ENCODE data around the gene RGS10.

Gene RGS10

GRCh38 chr10:119498889-119499676, 43.4 kb downstream of the RGS10 start:
- Histone ChIP-seq H3K9me3 (ENCODE audit: control insufficient read depth, insufficient read depth, low read depth, low read length) (no peaks in the 10 kb centered on the region), H3K36me3 (ENCODE audit: control insufficient read depth in 2 of 2, insufficient read depth in 1 of 2, low read length in 2 of 2) (peaks cover 0 to 12% of the 10 kb centered on the region in 2 experiments; a peak in 1 of 3 replicates), H3K4me3 (ENCODE audit: low read depth, low read length) (no peak overlapping the region), H3K27ac (ENCODE audit: extremely low read depth, low read depth, low read length) (no peak overlapping the region), H3K4me1 (ENCODE audit: control insufficient read depth, insufficient read depth, low read length) (peaks cover 5% of the 10 kb centered on the region)
- TF ChIP-seq ZNF174 (tag by site-specific recombination; IDR thresholded peaks at IDR 0.05): no peak
- TF ChIP-seq, protein P1, sequence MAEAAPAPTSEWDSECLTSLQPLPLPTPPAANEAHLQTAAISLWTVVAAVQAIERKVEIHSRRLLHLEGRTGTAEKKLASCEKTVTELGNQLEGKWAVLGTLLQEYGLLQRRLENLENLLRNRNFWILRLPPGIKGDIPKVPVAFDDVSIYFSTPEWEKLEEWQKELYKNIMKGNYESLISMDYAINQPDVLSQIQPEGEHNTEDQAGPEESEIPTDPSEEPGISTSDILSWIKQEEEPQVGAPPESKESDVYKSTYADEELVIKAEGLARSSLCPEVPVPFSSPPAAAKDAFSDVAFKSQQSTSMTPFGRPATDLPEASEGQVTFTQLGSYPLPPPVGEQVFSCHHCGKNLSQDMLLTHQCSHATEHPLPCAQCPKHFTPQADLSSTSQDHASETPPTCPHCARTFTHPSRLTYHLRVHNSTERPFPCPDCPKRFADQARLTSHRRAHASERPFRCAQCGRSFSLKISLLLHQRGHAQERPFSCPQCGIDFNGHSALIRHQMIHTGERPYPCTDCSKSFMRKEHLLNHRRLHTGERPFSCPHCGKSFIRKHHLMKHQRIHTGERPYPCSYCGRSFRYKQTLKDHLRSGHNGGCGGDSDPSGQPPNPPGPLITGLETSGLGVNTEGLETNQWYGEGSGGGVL (tag by site-specific recombination; IDR thresholded peaks at IDR 0.05): no peak
- TF ChIP-seq ZNF169 (tag by site-specific recombination; IDR thresholded peaks at IDR 0.05): no peak
- no peak for TF ChIP-seq ZNF571 (tag by site-specific recombination; IDR thresholded peaks at IDR 0.05)
- no peak for TF ChIP-seq ZNF366 (tag by site-specific recombination; conservative IDR thresholded peaks at IDR 0.05)
- no peak for TF ChIP-seq ZBTB8A (tag by site-specific recombination; IDR thresholded peaks at IDR 0.05)
- TF ChIP-seq ZEB2 (tag by site-specific recombination; IDR thresholded peaks at IDR 0.05): no peak
- TF ChIP-seq, protein P2, sequence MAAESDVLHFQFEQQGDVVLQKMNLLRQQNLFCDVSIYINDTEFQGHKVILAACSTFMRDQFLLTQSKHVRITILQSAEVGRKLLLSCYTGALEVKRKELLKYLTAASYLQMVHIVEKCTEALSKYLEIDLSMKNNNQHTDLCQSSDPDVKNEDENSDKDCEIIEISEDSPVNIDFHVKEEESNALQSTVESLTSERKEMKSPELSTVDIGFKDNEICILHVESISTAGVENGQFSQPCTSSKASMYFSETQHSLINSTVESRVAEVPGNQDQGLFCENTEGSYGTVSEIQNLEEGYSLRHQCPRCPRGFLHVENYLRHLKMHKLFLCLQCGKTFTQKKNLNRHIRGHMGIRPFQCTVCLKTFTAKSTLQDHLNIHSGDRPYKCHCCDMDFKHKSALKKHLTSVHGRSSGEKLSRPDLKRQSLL (tag by site-specific recombination; IDR thresholded peaks at IDR 0.05): no peak
- TF ChIP-seq PRDM1 (tag by site-specific recombination; IDR thresholded peaks at IDR 0.05): no peak
- no peak for TF ChIP-seq ZSCAN4 (tag by site-specific recombination; IDR thresholded peaks at IDR 0.05)
- POLR2A ChIA-PET: no interaction called here
- CTCF ChIA-PET: interaction anchor here (0.8 kb wide), 1 partner anchor 17 kb away, joined by 3 read pairs; no protein-coding TSS in a partner anchor

DNA sequence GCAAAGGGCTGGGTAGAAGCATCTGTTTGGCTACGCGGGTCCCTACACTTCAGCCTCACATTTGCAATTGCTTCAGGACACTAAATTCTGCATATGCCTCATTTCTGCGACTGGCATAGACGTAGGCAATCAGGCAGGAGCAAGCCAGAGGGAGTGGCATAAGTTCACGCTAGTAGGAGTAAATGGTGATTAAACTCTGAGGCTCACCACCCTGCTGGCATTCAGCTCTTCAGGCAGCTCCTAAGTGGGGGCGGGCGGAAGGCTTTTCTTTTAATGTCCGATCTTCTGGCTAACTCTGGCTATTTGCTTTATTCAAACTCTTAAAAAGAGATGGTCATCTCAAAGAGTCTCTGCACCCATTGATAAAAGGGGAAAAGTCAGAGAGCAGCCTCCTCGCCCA, 45.3 kb downstream of the RGS10 start:
- Histone ChIP-seq H3K4me3 (ENCODE audit: low read depth, low read length) (no peak overlapping the region), H3K36me3 (ENCODE audit: control insufficient read depth in 2 of 2, insufficient read depth in 1 of 2, low read length in 2 of 2) (peaks cover 0 to 12% of the 10 kb centered on the region in 2 experiments; a peak in 1 of 3 replicates), H3K9me3 (ENCODE audit: control insufficient read depth, insufficient read depth, low read depth, low read length) (no peaks in the 10 kb centered on the region), H3K27ac (ENCODE audit: extremely low read depth, low read depth, low read length) (no peak overlapping the region), H3K4me1 (ENCODE audit: control insufficient read depth, insufficient read depth, low read length) (peaks cover 5% of the 10 kb centered on the region)
- POLR2A ChIA-PET: no interaction called here
- CTCF ChIA-PET: no interaction called here
- TF ChIP-seq ZNF558 (tag by site-specific recombination; IDR thresholded peaks at IDR 0.05) (no peak), ZNF626 (tag by site-specific recombination; IDR thresholded peaks at IDR 0.05) (no peak), ZNF658 (tag by site-specific recombination; IDR thresholded peaks at IDR 0.05) (no peak), ZNF404 (tag by site-specific recombination; IDR thresholded peaks at IDR 0.05) (no peak), ZNF24 (tag by site-specific recombination; IDR thresholded peaks at IDR 0.05) (no peak), ZNF501 (tag by site-specific recombination; IDR thresholded peaks at IDR 0.05) (no peak), ZNF366 (tag by site-specific recombination; conservative IDR thresholded peaks at IDR 0.05) (no peak), ZBTB8A (tag by site-specific recombination; IDR thresholded peaks at IDR 0.05) (no peak)
- TF ChIP-seq, protein P3, sequence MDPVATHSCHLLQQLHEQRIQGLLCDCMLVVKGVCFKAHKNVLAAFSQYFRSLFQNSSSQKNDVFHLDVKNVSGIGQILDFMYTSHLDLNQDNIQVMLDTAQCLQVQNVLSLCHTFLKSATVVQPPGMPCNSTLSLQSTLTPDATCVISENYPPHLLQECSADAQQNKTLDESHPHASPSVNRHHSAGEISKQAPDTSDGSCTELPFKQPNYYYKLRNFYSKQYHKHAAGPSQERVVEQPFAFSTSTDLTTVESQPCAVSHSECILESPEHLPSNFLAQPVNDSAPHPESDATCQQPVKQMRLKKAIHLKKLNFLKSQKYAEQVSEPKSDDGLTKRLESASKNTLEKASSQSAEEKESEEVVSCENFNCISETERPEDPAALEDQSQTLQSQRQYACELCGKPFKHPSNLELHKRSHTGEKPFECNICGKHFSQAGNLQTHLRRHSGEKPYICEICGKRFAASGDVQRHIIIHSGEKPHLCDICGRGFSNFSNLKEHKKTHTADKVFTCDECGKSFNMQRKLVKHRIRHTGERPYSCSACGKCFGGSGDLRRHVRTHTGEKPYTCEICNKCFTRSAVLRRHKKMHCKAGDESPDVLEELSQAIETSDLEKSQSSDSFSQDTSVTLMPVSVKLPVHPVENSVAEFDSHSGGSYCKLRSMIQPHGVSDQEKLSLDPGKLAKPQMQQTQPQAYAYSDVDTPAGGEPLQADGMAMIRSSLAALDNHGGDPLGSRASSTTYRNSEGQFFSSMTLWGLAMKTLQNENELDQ (tag by site-specific recombination; IDR thresholded peaks at IDR 0.05; ENCODE audit: low read depth): no peak
- TF ChIP-seq, protein P4, sequence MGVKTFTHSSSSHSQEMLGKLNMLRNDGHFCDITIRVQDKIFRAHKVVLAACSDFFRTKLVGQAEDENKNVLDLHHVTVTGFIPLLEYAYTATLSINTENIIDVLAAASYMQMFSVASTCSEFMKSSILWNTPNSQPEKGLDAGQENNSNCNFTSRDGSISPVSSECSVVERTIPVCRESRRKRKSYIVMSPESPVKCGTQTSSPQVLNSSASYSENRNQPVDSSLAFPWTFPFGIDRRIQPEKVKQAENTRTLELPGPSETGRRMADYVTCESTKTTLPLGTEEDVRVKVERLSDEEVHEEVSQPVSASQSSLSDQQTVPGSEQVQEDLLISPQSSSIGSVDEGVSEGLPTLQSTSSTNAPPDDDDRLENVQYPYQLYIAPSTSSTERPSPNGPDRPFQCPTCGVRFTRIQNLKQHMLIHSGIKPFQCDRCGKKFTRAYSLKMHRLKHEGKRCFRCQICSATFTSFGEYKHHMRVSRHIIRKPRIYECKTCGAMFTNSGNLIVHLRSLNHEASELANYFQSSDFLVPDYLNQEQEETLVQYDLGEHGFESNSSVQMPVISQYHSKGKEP (tag by site-specific recombination; IDR thresholded peaks at IDR 0.05): no peak
- TF ChIP-seq, protein P1 (tag by site-specific recombination; IDR thresholded peaks at IDR 0.05): no peak
- TF ChIP-seq, protein P5, sequence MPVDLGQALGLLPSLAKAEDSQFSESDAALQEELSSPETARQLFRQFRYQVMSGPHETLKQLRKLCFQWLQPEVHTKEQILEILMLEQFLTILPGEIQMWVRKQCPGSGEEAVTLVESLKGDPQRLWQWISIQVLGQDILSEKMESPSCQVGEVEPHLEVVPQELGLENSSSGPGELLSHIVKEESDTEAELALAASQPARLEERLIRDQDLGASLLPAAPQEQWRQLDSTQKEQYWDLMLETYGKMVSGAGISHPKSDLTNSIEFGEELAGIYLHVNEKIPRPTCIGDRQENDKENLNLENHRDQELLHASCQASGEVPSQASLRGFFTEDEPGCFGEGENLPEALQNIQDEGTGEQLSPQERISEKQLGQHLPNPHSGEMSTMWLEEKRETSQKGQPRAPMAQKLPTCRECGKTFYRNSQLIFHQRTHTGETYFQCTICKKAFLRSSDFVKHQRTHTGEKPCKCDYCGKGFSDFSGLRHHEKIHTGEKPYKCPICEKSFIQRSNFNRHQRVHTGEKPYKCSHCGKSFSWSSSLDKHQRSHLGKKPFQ (tag by site-specific recombination; IDR thresholded peaks at IDR 0.05): no peak

Measured in HEK293 (cell line).